Esophagus squamous epithelium (tissue), 5 donors: Measurements from ENCODE around the gene SVBP. TPM values are rescaled to one million over a fixed set of nuclear protein-coding genes. Genes with fewer than 3 reads are reported as not detected.
A peak's percentile ranks its signal among the peaks of the same experiment; 100 is the strongest.
"Not testable (repeated sequence)": the region's sequence is repeated elsewhere in the genome, so short reads cannot be mapped to it uniquely, and the experiment has no call there.

Source experiments
- DNase-seq: peaks from one replicate; lab custom pipeline; 2025; lab: John Stamatoyannopoulos, UW
- H3K27ac ChIP-seq, 4 donors: fragments of 200-600 bp; sonication (generic); one replicate each; pipeline ENCODE4 v1.5.1; 2016 to 2019; ENCODE audit warnings: mild to moderate bottlenecking in 1 of 4
- H3K27me3 ChIP-seq, 4 donors: fragments of 200-600 bp; sonication (generic); 1 replicate in 3 of 4; 2 replicates in 1 of 4; pipeline versions ENCODE4 v1.5.1 to v1.6.0; 2017 to 2021; ENCODE audit warnings: antibody characterized with exemption in 1 of 4
- H3K36me3 ChIP-seq, 3 donors: fragments of 200-600 bp; sonication (generic); one replicate each; pipeline ENCODE4 v1.5.1; 2016 to 2019
- H3K4me1 ChIP-seq, 3 donors: fragments of 200-600 bp; sonication (generic); one replicate each; pipeline ENCODE4 v1.5.1; 2017 to 2019
- H3K4me3 ChIP-seq, 4 donors: fragments of 200-600 bp; sonication (generic); 1 replicate in 3 of 4; 2 replicates in 1 of 4; pipeline ENCODE4 v1.5.1; 2016 to 2019; ENCODE audit warnings: mild to moderate bottlenecking in 2 of 4, moderate library complexity in 1 of 4
- H3K9me3 ChIP-seq, 3 donors: fragments of 200-600 bp; sonication (generic); one replicate each; pipeline ENCODE4 v1.5.1; 2016 to 2019
- CTCF ChIP-seq, 6 experiments: fragments of 450-650 bp in 4 of 6; fragments of 200-600 bp in 2 of 6; sonication (generic) in 2 of 6; IDR thresholded peaks; one replicate each; pipeline ENCODE4 v1.5.1; 2016 to 2019; ENCODE audit warnings: antibody characterized with exemption in 6 of 6, mild to moderate bottlenecking in 4 of 6, moderate library complexity in 4 of 6
- POLR2A ChIP-seq, 4 donors: fragments of 450-650 bp; IDR thresholded peaks; one replicate each; pipeline ENCODE4 v1.6.1; 2017; ENCODE audit warnings: antibody characterized with exemption in 4 of 4, mild to moderate bottlenecking in 4 of 4, moderate library complexity in 3 of 4
- WGBS, 2 donors: methylation state at CpG; one replicate each; pipeline ENCODE4 v1.1.5; 2018; 5-methylcytosine and 5-hydroxymethylcytosine counted together
- intact Hi-C: fragments of 100-400 bp; cut with DNase I; formaldehyde crosslinking; loops from one replicate; pipeline ENCODE4 v1.15.0; 2022
- total RNA-seq, 4 donors: library from RNA; depleted of rRNA; stranded (reverse); fragments of >200 nt; gene quantifications; one replicate each; pipeline ENCODE4 v1.1.0, GENCODE V29; 2016
- donor health status: DM: yes; HTN: yes; CAD: no.

SVBP gene
- 10 to 100 TPM in 3 of 4 donors, 1 to 10 TPM in 1; 5.8 to 18.3 (median 14.2) TPM for total RNA-seq

- intact Hi-C loops, result no loop called here
- peak; percentile 56 for DNase-seq
- H3K4me3 ChIP-seq, result peak within 1 kb of the TSS; percentile 68 to 88 (median 76)
- no peaks in the 10 kb centered on the region for H3K9me3 ChIP-seq
- 5% methylated on average over 5 of the region's 66 CpGs; no CpG with 5 or more reads in 1 of the 2 donors for WGBS, 2 donors
- H3K36me3 ChIP-seq, result peaks cover 0 to 11% (median 0%) of the 10 kb centered on the region in 3 donors
- H3K27ac ChIP-seq, result peak within 1 kb of the TSS; percentile 96 to 99 (median 98)
- TF ChIP-seq CTCF (IDR thresholded peaks at IDR 0.05) (no peak), POLR2A (IDR thresholded peaks at IDR 0.05) (peak in 1 of 4 donors; percentile 40)
- H3K4me1 ChIP-seq, result peaks cover 10 to 30% (median 13%) of the 10 kb centered on the region in 3 donors
- H3K27me3 ChIP-seq, result no peaks in the 10 kb centered on the region
These were observed at the start of gene SVBP, which contains the start of gene ERMAP for GRCh38 chr1:42816585-42817439. SVBP (minus strand) TSS chr1:42817397; CDS start chr1:42816544, 853 bp downstream. ERMAP (plus strand) TSS chr1:42817122; CDS start chr1:42830449, 13,327 bp downstream.

GRCh38 chr1:42866549-42866948, 49.4 kb upstream of the SVBP start:
- TF ChIP-seq CTCF (IDR thresholded peaks at IDR 0.05) (no peak), POLR2A (IDR thresholded peaks at IDR 0.05) (no peak)
- Histone ChIP-seq H3K4me1 (no peaks in the 10 kb centered on the region), H3K9me3 (no peaks in the 10 kb centered on the region), H3K36me3 (no peaks in the 10 kb centered on the region), H3K4me3 (no peak overlapping the region), H3K27ac (no peak overlapping the region), H3K27me3 (peaks cover 0 to 16% (median 0%) of the 10 kb centered on the region in 4 donors)
- 71 to 82% methylated on average over 5 of the region's 5 CpGs for WGBS, 2 donors
- intact Hi-C loops, result no loop called here
- no peak for DNase-seq

GRCh38 chr1:42861014-42861399, 43.8 kb upstream of the SVBP start:
- intact Hi-C loops, result no loop called here
- TF ChIP-seq POLR2A (IDR thresholded peaks at IDR 0.05) (no peak), CTCF (IDR thresholded peaks at IDR 0.05) (no peak)

GRCh38 chr1:42860339-42861013, 43.3 kb upstream of the SVBP start:
- H3K4me1 ChIP-seq, result no peaks in the 10 kb centered on the region
- H3K9me3 ChIP-seq, result peaks cover 0 to 15% (median 0%) of the 10 kb centered on the region in 3 donors
- WGBS, 2 donors, result 63 to 76% methylated on average over 4 of the region's 4 CpGs
- no peak for DNase-seq
- intact Hi-C loops, result no loop called here
- no peaks in the 10 kb centered on the region for H3K36me3 ChIP-seq
- no peak overlapping the region for H3K27ac ChIP-seq
- peak in 2 of 6 experiments; percentile 5 to 32 for TF ChIP-seq CTCF (IDR thresholded peaks at IDR 0.05)
- TF ChIP-seq POLR2A (IDR thresholded peaks at IDR 0.05), result no peak
- no peak overlapping the region for H3K4me3 ChIP-seq
- H3K27me3 ChIP-seq, result peaks cover 0 to 35% (median 0%) of the 10 kb centered on the region in 4 donors

More at GRCh38 chr1:42861014-42861399, 43.8 kb upstream of the SVBP start:
- Histone ChIP-seq H3K4me3 (no peak overlapping the region), H3K27ac (no peak overlapping the region), H3K4me1 (no peaks in the 10 kb centered on the region), H3K27me3 (peaks cover 0 to 35% (median 0%) of the 10 kb centered on the region in 4 donors), H3K9me3 (peaks cover 0 to 15% (median 0%) of the 10 kb centered on the region in 3 donors), H3K36me3 (no peaks in the 10 kb centered on the region)
- DNase-seq, result no peak

- WGBS, 2 donors, result 34 to 61% methylated on average over 3 of the region's 5 CpGs
- H3K36me3 ChIP-seq, intact Hi-C loops, DNase-seq, H3K27ac ChIP-seq, H3K4me1 ChIP-seq, H3K4me3 ChIP-seq: not testable (repeated sequence)
- Histone ChIP-seq H3K27me3 (peaks cover 0 to 35% (median 0%) of the 10 kb centered on the region in 4 donors), H3K9me3 (peaks cover 0 to 15% (median 0%) of the 10 kb centered on the region in 3 donors)
These were observed 42.2 kb upstream of the SVBP start for GRCh38 chr1:42859366-42859765.

- H3K4me1 ChIP-seq, H3K36me3 ChIP-seq, DNase-seq, H3K27ac ChIP-seq, intact Hi-C loops, H3K4me3 ChIP-seq: not testable (repeated sequence)
- H3K27me3 ChIP-seq, result peaks cover 0 to 19% (median 0%) of the 10 kb centered on the region in 4 donors
- WGBS, 2 donors, result 82 to 83% methylated on average over 2 to 3 of the region's 3 CpGs
- peaks cover 0 to 16% (median 0%) of the 10 kb centered on the region in 3 donors for H3K9me3 ChIP-seq
These were observed 39.4 kb upstream of the SVBP start for GRCh38 chr1:42856554-42856953.
